Right atrium auricular region (tissue), 2 donors: Measurements from ENCODE around the gene CDH8. TPM values are rescaled to one million over a fixed set of nuclear protein-coding genes. Genes with fewer than 3 reads are reported as not detected.
A peak's percentile ranks its signal among the peaks of the same experiment; 100 is the strongest.

Source experiments
- DNase-seq: peaks from one replicate; pipeline ENCODE4 v3.0.0-alpha.2; 2019; ENCODE audit warnings: low spot score
- H3K27ac ChIP-seq, 2 donors: fragments of 200-600 bp; sonication (generic); 1 replicate in 1 of 2; 2 replicates in 1 of 2; pipeline ENCODE4 v1.5.1; 2016 to 2019
- H3K27me3 ChIP-seq, 2 donors: fragments of 200-600 bp; sonication (generic); one replicate each; pipeline versions ENCODE4 v1.5.1 to v1.6.0; 2017 to 2019
- H3K36me3 ChIP-seq: fragments of 200-600 bp; sonication (generic); one replicate; pipeline ENCODE4 v1.5.1; 2016
- H3K4me1 ChIP-seq, 2 donors: fragments of 200-600 bp; sonication (generic); one replicate each; pipeline versions ENCODE4 v1.5.1 to v1.6.0; 2017 to 2019
- H3K4me3 ChIP-seq, 2 donors: fragments of 200-600 bp; sonication (generic); 1 replicate in 1 of 2; 2 replicates in 1 of 2; pipeline ENCODE4 v1.5.1; 2017 to 2019; ENCODE audit warnings: mild to moderate bottlenecking in 1 of 2, moderate library complexity in 1 of 2
- H3K9me3 ChIP-seq, 2 donors: fragments of 200-600 bp; sonication (generic); one replicate each; pipeline ENCODE4 v1.5.1; 2019
- total RNA-seq, 2 donors: library from RNA; depleted of rRNA; stranded (reverse); fragments of >200 nt; gene quantifications; one replicate each; pipeline ENCODE4 v1.1.0, GENCODE V29; 2016
- TF ChIP-seq, protein P1 (sequence below), 2 donors: fragments of 200-600 bp; sonication (generic); IDR thresholded peaks; one replicate each; pipeline ENCODE4 v1.5.1; 2019; ENCODE audit warnings: antibody characterized with exemption in 2 of 2

Gene CDH8, protein sequence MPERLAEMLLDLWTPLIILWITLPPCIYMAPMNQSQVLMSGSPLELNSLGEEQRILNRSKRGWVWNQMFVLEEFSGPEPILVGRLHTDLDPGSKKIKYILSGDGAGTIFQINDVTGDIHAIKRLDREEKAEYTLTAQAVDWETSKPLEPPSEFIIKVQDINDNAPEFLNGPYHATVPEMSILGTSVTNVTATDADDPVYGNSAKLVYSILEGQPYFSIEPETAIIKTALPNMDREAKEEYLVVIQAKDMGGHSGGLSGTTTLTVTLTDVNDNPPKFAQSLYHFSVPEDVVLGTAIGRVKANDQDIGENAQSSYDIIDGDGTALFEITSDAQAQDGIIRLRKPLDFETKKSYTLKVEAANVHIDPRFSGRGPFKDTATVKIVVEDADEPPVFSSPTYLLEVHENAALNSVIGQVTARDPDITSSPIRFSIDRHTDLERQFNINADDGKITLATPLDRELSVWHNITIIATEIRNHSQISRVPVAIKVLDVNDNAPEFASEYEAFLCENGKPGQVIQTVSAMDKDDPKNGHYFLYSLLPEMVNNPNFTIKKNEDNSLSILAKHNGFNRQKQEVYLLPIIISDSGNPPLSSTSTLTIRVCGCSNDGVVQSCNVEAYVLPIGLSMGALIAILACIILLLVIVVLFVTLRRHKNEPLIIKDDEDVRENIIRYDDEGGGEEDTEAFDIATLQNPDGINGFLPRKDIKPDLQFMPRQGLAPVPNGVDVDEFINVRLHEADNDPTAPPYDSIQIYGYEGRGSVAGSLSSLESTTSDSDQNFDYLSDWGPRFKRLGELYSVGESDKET
- total RNA-seq, result not detected

DNA sequence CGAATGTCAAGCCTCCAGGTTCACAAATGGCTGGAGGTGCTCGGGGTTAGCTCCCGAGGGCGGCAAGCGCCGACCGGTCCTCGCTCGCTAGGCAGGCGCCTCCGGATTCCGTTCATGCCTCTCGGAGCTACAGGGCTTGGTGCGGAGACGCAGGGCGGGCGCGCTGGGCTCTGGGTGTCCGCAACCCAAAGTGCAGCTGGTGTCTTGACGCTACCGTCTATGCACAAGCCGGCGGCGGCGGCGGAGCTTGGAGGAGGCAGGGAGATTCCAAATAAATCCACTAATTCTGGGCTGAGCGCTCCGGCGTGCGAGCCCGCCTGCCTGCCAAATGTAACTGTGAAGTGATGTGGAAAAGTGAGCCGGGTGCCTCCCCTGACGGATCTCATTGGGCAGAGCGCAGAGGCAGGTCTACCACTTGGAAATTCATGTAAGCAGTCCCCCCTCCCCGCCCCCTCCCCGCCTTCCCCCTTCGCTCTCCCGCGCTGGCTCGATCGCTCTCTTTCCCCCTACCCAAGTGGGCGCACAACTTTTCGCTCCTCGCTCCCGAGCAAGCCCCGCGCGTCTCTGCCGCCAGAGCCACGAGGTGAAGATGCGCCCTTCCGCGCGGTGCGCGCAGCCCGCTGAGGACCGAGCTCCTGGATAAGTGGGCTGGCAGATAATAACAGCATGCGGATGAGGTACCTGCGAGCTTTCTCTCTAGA is at the start of gene CDH8:
CDH8 (minus strand) TSS at position 338 of the 701 bp plus-strand sequence. CDS start 15,035 bp downstream, outside the sequence.
- no peak for DNase-seq
- Histone ChIP-seq H3K27me3 (peaks cover 0 to 16% of the 10 kb centered on the region in 2 donors), H3K9me3 (no peaks in the 10 kb centered on the region), H3K4me1 (peaks cover 0 to 21% of the 10 kb centered on the region in 2 donors), H3K4me3 (peak within 1 kb of the TSS in 1 of 2 donors; percentile 43), H3K27ac (no peak within 1 kb of the TSS), H3K36me3 (no peaks in the 10 kb centered on the region)
- TF ChIP-seq, protein P1, sequence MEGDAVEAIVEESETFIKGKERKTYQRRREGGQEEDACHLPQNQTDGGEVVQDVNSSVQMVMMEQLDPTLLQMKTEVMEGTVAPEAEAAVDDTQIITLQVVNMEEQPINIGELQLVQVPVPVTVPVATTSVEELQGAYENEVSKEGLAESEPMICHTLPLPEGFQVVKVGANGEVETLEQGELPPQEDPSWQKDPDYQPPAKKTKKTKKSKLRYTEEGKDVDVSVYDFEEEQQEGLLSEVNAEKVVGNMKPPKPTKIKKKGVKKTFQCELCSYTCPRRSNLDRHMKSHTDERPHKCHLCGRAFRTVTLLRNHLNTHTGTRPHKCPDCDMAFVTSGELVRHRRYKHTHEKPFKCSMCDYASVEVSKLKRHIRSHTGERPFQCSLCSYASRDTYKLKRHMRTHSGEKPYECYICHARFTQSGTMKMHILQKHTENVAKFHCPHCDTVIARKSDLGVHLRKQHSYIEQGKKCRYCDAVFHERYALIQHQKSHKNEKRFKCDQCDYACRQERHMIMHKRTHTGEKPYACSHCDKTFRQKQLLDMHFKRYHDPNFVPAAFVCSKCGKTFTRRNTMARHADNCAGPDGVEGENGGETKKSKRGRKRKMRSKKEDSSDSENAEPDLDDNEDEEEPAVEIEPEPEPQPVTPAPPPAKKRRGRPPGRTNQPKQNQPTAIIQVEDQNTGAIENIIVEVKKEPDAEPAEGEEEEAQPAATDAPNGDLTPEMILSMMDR (IDR thresholded peaks at IDR 0.05), result no peak

DNA sequence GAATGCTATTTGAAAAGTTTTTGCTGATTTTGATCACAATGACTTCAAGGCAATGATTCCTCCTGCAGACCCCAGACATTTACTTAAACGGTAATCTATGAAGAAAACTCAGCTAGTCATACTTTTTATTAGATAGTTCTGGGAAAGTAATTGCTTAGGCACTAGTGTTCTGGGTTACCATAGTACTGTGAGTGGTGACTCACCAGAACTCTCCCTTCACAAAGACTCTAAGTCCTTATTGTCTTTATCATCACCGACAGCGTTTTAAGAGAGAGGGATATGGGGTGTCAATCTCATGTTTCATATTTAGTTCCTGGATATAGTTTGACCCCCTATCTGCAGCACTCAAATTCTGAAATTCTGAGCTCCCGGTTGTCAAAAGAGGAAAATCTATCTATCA is 43.0 kb upstream of the CDH8 start:
- Histone ChIP-seq H3K27me3 (no peaks in the 10 kb centered on the region), H3K36me3 (no peaks in the 10 kb centered on the region), H3K9me3 (peaks cover 0 to 8% of the 10 kb centered on the region in 2 donors), H3K4me3 (no peak overlapping the region), H3K4me1 (no peaks in the 10 kb centered on the region), H3K27ac (no peak overlapping the region)
- TF ChIP-seq, protein P1 (IDR thresholded peaks at IDR 0.05), result no peak
- no peak for DNase-seq

DNA sequence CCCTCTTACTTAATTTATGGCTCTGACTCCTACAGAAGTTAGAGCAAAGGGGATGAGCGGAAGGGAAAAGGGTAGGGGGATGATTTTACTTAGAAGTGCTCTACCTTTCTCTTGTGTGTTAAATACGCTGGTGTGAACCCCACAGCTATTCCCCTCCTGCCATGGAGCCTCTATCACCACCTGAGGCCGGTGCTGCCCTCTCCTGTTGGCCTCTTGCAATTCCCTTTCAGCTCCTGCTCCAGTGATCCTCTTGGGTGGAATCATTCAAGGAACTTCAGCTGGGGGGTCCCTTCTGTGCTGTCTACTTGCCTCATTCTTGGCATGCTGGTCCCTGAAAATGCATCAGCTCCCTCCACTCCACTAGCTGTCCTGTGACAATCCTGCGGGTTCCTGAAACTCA is 41.8 kb upstream of the CDH8 start:
- Histone ChIP-seq H3K4me3 (no peak overlapping the region), H3K36me3 (no peaks in the 10 kb centered on the region), H3K27me3 (no peaks in the 10 kb centered on the region), H3K9me3 (peaks cover 0 to 8% of the 10 kb centered on the region in 2 donors), H3K27ac (no peak overlapping the region), H3K4me1 (no peaks in the 10 kb centered on the region)
- TF ChIP-seq, protein P1 (IDR thresholded peaks at IDR 0.05), result no peak
- DNase-seq, result no peak

DNA sequence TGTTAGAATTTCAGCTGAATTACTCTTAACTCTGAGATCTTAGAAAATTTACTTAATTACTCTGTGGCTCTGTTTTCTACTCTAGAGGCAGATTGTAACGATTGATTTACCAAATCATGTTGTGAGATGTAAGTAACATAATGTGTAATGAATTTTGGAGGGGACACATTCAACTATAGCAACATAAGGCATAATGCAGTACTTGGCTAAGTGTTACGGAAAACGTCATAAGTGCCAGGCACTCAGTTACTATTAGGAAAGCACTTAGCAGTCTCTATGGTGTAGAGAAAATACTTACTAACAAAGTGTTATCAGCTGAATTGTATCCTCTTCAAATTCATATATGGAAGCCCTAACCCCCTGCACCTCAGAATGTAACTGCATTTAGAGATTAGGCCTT is 40.6 kb upstream of the CDH8 start:
- no peak overlapping the region for H3K4me3 ChIP-seq

DNA sequence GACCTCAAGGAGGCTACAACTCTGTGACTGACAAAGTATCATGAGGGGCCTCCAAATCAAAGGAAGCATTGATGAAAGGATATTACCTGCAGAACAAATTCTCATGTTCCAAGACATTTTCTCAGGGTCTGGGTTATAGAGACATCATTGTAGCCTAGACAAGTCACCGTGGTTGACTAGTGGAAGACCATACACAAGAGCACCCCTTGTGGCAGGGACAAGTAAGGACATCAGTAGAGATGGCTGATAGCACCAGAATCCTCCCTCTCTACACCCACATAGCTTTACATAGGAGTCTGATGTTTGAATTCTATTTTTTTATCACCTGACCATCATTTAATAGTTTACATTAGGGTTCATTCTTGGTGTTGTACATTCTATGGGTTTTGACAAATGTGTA is 32.5 kb upstream of the CDH8 start:
- Histone ChIP-seq H3K27ac (no peak overlapping the region), H3K4me1 (no peaks in the 10 kb centered on the region), H3K4me3 (no peak overlapping the region), H3K9me3 (no peaks in the 10 kb centered on the region), H3K27me3 (no peaks in the 10 kb centered on the region), H3K36me3 (no peaks in the 10 kb centered on the region)
- TF ChIP-seq, protein P1 (IDR thresholded peaks at IDR 0.05), result no peak
- DNase-seq, result no peak

More for the DNA sequence above, 40.6 kb upstream of the CDH8 start:
- H3K36me3 ChIP-seq, result no peaks in the 10 kb centered on the region
- no peaks in the 10 kb centered on the region for H3K4me1 ChIP-seq
- TF ChIP-seq, protein P1 (IDR thresholded peaks at IDR 0.05), result no peak
- no peaks in the 10 kb centered on the region for H3K27me3 ChIP-seq
- no peak overlapping the region for H3K27ac ChIP-seq
- DNase-seq, result no peak
- H3K9me3 ChIP-seq, result peaks cover 0 to 8% of the 10 kb centered on the region in 2 donors
